ENCODE measurements around the gene GLP1R. TPM values are rescaled to one million over a fixed set of nuclear protein-coding genes. Genes with fewer than 3 reads are reported as not detected.

GLP1R gene
- total RNA-seq, 1 experiment from 2014 or later = 0.85 TPM

- no peaks in the 10 kb centered on the region for H3K79me1 ChIP-seq (ENCODE audit: insufficient read depth, low read depth, low read length, poor library complexity, severe bottlenecking)
- TF ChIP-seq CTCF (conservative IDR thresholded peaks at IDR 0.05) = no peak
- H3K23ac ChIP-seq (ENCODE audit: insufficient read length, low read depth, low read length) = no peak overlapping the region
- peaks cover 0 to 5% (median 3%) of the 10 kb centered on the region in 3 experiments; a peak in 4 of 7 replicates for H3K36me3 Mint-ChIP-seq (ENCODE audit: insufficient read depth in 1 of 3, low read depth in 3 of 3)
- H3K27ac Mint-ChIP-seq = peak overlapping the region in 1 of 3 experiments; percentile 51; a peak in 2 of 7 replicates
- H3K4me3 Mint-ChIP-seq = no peak overlapping the region
- no peak overlapping the region for H2AK5ac ChIP-seq (ENCODE audit: insufficient read length, low read length)
- H3K56ac ChIP-seq (ENCODE audit: insufficient read length, low read depth, low read length) = no peak overlapping the region
- H4K5ac ChIP-seq (ENCODE audit: insufficient read length, low read depth, low read length) = no peak overlapping the region
- H3K4ac ChIP-seq (ENCODE audit: low read depth, low read length) = no peak overlapping the region
- peaks cover 21 to 32% of the 10 kb centered on the region in 2 experiments for H3K4me1 Mint-ChIP-seq
- no peaks in the 10 kb centered on the region for H3K9me3 ChIP-seq (ENCODE audit: control insufficient read depth, low read depth, low read length)
- no CpG with 5 or more reads among the region's 9 CpGs for whole genome bisulfite sequencing (ENCODE audit: extremely low coverage, insufficient read length, low lambda C conversion rate)
- no peak overlapping the region for H2AFZ ChIP-seq (ENCODE audit: low read length)
- H2BK12ac ChIP-seq (ENCODE audit: insufficient read length, low read depth, low read length) = no peak overlapping the region
- no peak overlapping the region for H3T11ph ChIP-seq (ENCODE audit: low read length)
- no peak overlapping the region for H2BK5ac ChIP-seq (ENCODE audit: insufficient read length, low read length)
- no peak overlapping the region for H2BK20ac ChIP-seq (ENCODE audit: low read depth, low read length, poor library complexity, severe bottlenecking)
- H3K14ac ChIP-seq (ENCODE audit: insufficient read depth, low read length) = peak overlapping the region; percentile 28
- H4K20me1 ChIP-seq (ENCODE audit: control insufficient read depth, insufficient read depth, insufficient read length) = peaks cover 3% of the 10 kb centered on the region
- H4K8ac ChIP-seq (replicated peaks; ENCODE audit: insufficient read length, low read depth, low read length) = no peak overlapping the region
- DNase-seq = no peak
- H3K27me3 ChIP-seq (ENCODE audit: insufficient read depth, low read length) = peaks cover 7% of the 10 kb centered on the region; the same call in 1 of the 2 replicates
- no peaks in the 10 kb centered on the region for H3K79me2 ChIP-seq (ENCODE audit: insufficient read depth, low read length)
- peaks cover 3% of the 10 kb centered on the region; the same call in 1 of the 2 replicates for H3K4me1 ChIP-seq (ENCODE audit: insufficient read depth, low read length)
- no peak overlapping the region for H3K4me2 ChIP-seq (ENCODE audit: insufficient read depth, insufficient read length, low read length)
- H2BK15ac ChIP-seq (ENCODE audit: low read depth, low read length) = no peak overlapping the region
- no peak overlapping the region for H3K9ac ChIP-seq (ENCODE audit: extremely low read depth, insufficient read length, low read length)
- no peak overlapping the region for H2BK120ac ChIP-seq (ENCODE audit: low read depth, low read length, poor library complexity, severe bottlenecking)
- peaks cover 42% of the 10 kb centered on the region for H3K27me3 Mint-ChIP-seq (ENCODE audit: low read depth)
- H4K91ac ChIP-seq (ENCODE audit: insufficient read length, low read depth, low read length) = no peak overlapping the region
- H3K23me2 ChIP-seq (ENCODE audit: insufficient read length, low read depth, low read length, poor library complexity, severe bottlenecking) = peaks cover 6% of the 10 kb centered on the region
- H3K9me3 Mint-ChIP-seq = no peaks in the 10 kb centered on the region
- H3K18ac ChIP-seq (ENCODE audit: insufficient read length, low read depth, low read length) = no peak overlapping the region
- no peak overlapping the region for H3K27ac ChIP-seq (ENCODE audit: insufficient read length, low read depth, low read length)
These were observed 5.4 kb downstream of the GLP1R start for GRCh38 chr6:39053854-39054576.
